ENCODE measurements around the gene PLA2G5.

DNA sequence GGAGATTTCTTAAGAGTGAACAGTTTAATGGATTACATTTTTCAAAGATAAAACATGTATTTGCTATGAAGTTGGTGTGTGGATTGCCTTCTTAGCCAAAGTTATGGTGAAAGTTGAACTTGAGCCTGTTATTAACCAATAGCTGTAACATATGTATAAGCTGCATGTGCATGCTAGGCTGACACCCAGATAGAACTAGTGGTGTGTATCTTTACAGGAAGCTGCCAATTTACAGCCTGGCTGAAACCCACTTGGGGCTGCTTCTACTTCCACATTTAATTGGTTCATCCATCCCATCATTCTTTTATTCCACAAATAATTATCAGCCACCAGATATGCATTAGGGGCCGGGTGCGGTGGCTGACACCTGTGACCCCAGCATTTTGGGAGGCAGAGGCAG lies 3.3 kb downstream of the PLA2G5 start:
- TF ChIP-seq, protein P1, sequence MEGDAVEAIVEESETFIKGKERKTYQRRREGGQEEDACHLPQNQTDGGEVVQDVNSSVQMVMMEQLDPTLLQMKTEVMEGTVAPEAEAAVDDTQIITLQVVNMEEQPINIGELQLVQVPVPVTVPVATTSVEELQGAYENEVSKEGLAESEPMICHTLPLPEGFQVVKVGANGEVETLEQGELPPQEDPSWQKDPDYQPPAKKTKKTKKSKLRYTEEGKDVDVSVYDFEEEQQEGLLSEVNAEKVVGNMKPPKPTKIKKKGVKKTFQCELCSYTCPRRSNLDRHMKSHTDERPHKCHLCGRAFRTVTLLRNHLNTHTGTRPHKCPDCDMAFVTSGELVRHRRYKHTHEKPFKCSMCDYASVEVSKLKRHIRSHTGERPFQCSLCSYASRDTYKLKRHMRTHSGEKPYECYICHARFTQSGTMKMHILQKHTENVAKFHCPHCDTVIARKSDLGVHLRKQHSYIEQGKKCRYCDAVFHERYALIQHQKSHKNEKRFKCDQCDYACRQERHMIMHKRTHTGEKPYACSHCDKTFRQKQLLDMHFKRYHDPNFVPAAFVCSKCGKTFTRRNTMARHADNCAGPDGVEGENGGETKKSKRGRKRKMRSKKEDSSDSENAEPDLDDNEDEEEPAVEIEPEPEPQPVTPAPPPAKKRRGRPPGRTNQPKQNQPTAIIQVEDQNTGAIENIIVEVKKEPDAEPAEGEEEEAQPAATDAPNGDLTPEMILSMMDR (IDR thresholded peaks at IDR 0.05; ENCODE audit: borderline replicate concordance, extremely low read depth, low read length, poor library complexity, severe bottlenecking) = no peak
- no peak for TF ChIP-seq EZH2 (IDR thresholded peaks at IDR 0.05; ENCODE audit: borderline replicate concordance, low read depth, low read length, severe bottlenecking)

Data from DND-41 (cell line).